ENCODE data around the gene LTF.
"Not testable (repeated sequence)": the region's sequence is repeated elsewhere in the genome, so short reads cannot be mapped to it uniquely, and the experiment has no call there.

Gene LTF

DNA sequence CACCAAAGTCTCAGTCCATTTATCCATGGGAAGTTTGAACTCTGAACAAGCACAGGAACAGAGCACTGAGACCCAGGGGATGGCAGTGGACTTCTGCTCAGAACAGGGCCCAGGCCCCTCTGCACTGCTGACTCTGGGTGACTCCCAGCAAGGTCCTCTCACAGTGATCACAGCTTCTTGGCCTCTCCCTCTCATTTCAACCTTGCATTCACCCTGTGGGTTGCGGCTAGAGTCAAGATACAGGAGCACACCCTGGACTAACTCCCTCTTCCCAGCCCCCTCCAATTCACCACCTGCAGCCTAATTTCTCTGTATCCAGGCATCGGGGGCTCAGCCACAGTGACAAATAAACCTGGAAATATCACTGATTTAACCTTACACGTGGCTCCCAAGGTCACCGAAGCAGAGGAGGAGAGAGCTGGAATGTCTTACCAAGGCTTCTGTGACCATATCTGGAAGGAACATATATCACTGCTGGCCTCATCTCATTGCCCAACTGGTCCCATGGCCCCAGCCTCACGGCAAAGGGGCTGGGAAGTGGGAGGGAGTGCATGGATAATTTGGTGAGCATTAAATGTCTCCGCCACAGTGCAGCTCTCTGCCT, 34.3 kb upstream of the LTF start:
- H3K27me3 ChIP-seq (ENCODE audit: control insufficient read depth, insufficient read depth, low read length): no peaks in the 10 kb centered on the region
- H3K36me3 ChIP-seq (ENCODE audit: control insufficient read depth, insufficient read depth, low read length): no peaks in the 10 kb centered on the region
- H3K4me3 ChIP-seq (ENCODE audit: low read depth, low read length): no peak overlapping the region
- no peaks in the 10 kb centered on the region for H3K9me3 ChIP-seq (ENCODE audit: control insufficient read depth, insufficient read depth, low read depth, low read length)
- H3K27ac ChIP-seq (ENCODE audit: low read depth, low read length): no peak overlapping the region
- peaks cover 17% of the 10 kb centered on the region for H3K4me1 ChIP-seq (ENCODE audit: control insufficient read depth, insufficient read depth, low read length)
- H3K9ac ChIP-seq (ENCODE audit: low read length): no peak overlapping the region

DNA sequence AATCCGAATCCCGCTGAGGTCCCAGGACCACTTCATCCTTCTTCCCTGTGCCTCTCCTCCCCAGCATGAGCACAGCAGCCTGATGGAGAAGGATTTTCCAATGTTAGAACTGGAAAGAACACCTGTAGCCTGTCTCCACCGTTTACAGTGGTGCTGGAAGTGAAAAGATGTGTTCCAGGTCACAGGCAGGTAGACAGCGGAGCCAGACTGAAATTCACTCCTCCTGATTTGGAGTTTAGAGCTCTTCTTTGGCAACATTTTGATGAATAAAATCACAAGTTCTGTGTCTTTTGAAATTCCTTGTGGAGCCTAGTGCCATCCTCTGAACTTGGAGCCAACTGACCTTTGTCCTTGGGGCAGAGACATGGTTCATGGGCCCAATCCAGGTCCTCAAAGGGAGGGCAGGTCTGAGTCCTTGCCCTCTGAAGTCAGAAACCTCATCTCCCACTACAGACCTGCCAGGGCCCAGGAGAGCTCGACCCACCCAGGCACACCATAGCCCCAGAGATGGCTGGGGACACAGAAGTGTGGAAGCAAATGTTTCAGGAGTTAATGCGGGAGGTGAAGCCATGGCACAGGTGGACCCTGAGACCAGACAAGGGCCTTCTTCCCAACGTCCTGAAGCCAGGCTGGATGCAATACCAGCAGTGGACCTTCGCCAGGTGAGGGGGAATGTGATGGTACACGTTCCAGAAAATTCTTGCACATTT, 33.0 kb upstream of the LTF start, which contains the start of gene RTP3:
Gene RTP3, plus strand, starts transcription at position 421 of the 710 bp plus-strand sequence. Its CDS starts 87 bp downstream, at position 508.
- Histone ChIP-seq H3K36me3 (ENCODE audit: control insufficient read depth, insufficient read depth, low read length) (no peaks in the 10 kb centered on the region), H3K27me3 (ENCODE audit: control insufficient read depth, insufficient read depth, low read length) (no peaks in the 10 kb centered on the region), H3K9ac (ENCODE audit: low read length) (no peak within 1 kb of the TSS), H3K27ac (ENCODE audit: low read depth, low read length) (no peak within 1 kb of the TSS), H3K4me1 (ENCODE audit: control insufficient read depth, insufficient read depth, low read length) (peaks cover 14% of the 10 kb centered on the region), H3K4me3 (ENCODE audit: low read depth, low read length) (no peak within 1 kb of the TSS), H3K9me3 (ENCODE audit: control insufficient read depth, insufficient read depth, low read depth, low read length) (peaks cover 5% of the 10 kb centered on the region)

DNA sequence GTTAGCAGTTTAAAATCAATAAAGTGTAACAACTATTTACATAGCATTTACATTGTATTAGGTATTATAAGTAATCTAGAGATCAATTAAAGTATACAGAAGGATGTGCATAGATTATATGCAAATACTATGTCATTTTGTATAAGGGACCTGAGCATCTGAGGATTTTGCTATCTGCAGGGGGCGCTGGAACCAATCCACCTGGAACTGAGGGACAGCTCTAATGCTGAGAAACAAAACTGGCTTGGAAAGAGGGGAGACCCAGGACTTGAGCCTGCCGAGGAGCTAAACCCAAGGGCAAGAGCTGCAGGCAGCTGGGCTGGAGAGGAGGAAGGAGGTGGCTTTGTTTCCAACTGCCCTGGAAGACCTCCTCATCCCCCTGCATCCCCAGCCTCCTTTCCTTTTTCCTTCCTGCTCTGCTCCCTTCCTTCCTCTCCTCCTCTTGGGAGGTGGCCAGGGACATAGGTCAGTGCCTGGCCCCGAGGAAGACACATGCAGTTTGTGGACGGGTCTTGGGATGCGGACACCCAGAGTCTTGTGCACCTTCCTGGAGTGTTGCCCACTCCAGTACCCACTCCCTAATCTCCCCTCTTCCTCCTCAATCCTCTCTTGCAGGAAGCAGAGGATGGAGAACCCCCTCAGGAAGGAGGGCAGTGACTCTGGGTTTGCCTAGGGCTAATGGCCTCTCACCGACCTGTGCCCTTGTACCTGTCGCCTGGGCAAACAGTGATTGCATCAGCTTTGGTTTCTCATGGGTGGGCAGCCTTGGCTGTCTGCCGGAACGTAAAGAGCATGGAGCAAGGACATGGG, 32.2 kb upstream of the LTF start:
- Histone ChIP-seq H3K4me3 (ENCODE audit: low read depth, low read length) (no peak overlapping the region), H3K27ac (ENCODE audit: low read depth, low read length) (no peak overlapping the region), H3K4me1 (ENCODE audit: control insufficient read depth, insufficient read depth, low read length) (peaks cover 14% of the 10 kb centered on the region), H3K27me3 (ENCODE audit: control insufficient read depth, insufficient read depth, low read length) (no peaks in the 10 kb centered on the region), H3K9ac (ENCODE audit: low read length) (no peak overlapping the region), H3K9me3 (ENCODE audit: control insufficient read depth, insufficient read depth, low read depth, low read length) (peaks cover 5% of the 10 kb centered on the region), H3K36me3 (ENCODE audit: control insufficient read depth, insufficient read depth, low read length) (no peaks in the 10 kb centered on the region)

DNA sequence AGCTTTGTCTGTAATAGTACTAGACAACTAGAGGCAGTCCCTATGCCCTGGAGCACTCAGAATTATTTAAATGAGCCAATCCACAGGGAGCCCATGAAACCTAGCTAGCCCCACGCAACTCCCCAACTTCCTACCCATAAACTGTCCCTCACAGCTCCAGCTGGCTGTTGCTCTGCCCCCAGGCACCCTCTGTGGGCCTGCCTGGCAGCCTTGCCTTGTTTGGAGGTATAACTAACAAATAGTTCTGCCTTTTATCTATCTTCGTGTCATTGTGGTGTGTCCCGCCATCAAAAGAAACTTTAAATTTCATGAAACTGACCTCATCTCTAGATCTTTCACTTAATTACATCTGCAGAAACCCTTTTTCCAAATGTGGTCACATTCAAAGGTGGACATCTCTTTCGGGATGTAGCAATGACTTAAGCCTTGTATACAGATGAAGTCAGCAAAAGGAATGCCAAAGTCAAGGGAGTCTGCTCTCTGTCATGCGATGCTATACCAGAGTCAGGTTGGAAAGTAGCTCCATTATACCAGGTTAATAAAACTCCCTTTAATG, 31.3 kb upstream of the LTF start:
- Histone ChIP-seq H3K27me3 (ENCODE audit: control insufficient read depth, insufficient read depth, low read length) (no peaks in the 10 kb centered on the region), H3K4me1 (ENCODE audit: control insufficient read depth, insufficient read depth, low read length) (peaks cover 14% of the 10 kb centered on the region), H3K9me3 (ENCODE audit: control insufficient read depth, insufficient read depth, low read depth, low read length) (peaks cover 5% of the 10 kb centered on the region), H3K36me3 (ENCODE audit: control insufficient read depth, insufficient read depth, low read length) (no peaks in the 10 kb centered on the region), H3K9ac (ENCODE audit: low read length) (no peak overlapping the region), H3K4me3 (ENCODE audit: low read depth, low read length) (no peak overlapping the region), H3K27ac (ENCODE audit: low read depth, low read length) (no peak overlapping the region)

DNA sequence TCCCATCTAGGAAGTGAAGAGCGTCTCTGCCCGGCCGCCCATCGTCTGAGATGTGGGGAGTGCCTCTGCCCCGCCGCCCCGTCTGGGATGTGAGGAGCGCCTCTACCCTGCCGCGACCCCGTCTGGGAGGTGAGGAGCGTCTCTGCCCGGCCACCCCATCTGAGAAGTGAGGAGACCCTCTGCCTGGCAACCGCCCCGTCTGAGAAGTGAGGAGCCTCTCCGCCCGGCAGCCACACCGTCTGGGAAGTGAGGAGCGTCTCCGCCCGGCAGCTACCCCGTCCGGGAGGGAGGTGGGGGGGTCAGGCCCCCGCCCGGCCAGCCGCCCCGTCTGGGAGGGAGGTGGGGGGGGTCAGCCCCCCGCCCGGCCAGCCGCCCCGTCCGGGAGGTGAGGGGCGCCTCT, 29.8 kb upstream of the LTF start:
- peaks cover 16% of the 10 kb centered on the region for H3K4me1 ChIP-seq (ENCODE audit: control insufficient read depth, insufficient read depth, low read length)
- H3K36me3 ChIP-seq (ENCODE audit: control insufficient read depth, insufficient read depth, low read length): not testable (repeated sequence)

DNA sequence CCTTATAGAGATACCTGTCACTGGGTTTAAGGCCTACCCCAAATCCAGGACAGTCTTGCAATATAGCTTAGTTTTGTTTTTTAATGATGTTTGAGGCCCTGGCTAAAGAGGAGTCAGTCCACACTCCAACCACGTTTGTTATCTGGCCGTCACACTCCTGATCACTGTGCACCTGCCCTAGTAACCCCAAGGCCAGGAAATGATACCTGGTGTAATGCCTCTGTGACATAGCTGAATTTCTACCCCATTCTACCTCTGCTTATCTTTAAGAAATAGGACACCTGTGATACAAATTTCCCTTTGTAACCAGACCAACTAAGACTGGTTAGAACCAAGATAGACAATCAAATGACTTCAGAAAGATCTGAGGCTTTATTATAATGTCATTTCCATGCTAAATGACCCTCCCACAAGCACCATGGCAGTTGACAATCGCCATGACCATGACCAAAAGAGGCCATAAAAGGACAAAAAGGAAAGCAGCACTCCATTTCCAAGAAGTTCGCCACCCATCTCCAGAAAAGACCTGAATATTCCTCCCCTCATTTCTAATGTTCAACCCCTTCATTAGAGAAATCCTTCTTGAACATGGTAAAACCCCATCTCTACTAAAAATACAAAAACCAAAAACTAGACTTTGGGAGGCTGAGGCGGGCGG, 28.3 kb upstream of the LTF start:
- peaks cover 5% of the 10 kb centered on the region for H3K9me3 ChIP-seq (ENCODE audit: control insufficient read depth, insufficient read depth, low read depth, low read length)
- peaks cover 23% of the 10 kb centered on the region for H3K4me1 ChIP-seq (ENCODE audit: control insufficient read depth, insufficient read depth, low read length)
- no peak overlapping the region for H3K9ac ChIP-seq (ENCODE audit: low read length)
- no peak overlapping the region for H3K27ac ChIP-seq (ENCODE audit: low read depth, low read length)
- H3K27me3 ChIP-seq (ENCODE audit: control insufficient read depth, insufficient read depth, low read length): 0 out of 2 replicates have a peak, but pooled peaks cover 4% of the 10 kb centered on the region
- H3K36me3 ChIP-seq (ENCODE audit: control insufficient read depth, insufficient read depth, low read length): no peaks in the 10 kb centered on the region
- no peak overlapping the region for H3K4me3 ChIP-seq (ENCODE audit: low read depth, low read length)

More for the DNA sequence above, 29.8 kb upstream of the LTF start:
- not testable (repeated sequence) for H3K9me3 ChIP-seq (ENCODE audit: control insufficient read depth, insufficient read depth, low read depth, low read length); H3K4me3 ChIP-seq (ENCODE audit: low read depth, low read length); H3K27ac ChIP-seq (ENCODE audit: low read depth, low read length); H3K9ac ChIP-seq (ENCODE audit: low read length); H3K27me3 ChIP-seq (ENCODE audit: control insufficient read depth, insufficient read depth, low read length)

DNA sequence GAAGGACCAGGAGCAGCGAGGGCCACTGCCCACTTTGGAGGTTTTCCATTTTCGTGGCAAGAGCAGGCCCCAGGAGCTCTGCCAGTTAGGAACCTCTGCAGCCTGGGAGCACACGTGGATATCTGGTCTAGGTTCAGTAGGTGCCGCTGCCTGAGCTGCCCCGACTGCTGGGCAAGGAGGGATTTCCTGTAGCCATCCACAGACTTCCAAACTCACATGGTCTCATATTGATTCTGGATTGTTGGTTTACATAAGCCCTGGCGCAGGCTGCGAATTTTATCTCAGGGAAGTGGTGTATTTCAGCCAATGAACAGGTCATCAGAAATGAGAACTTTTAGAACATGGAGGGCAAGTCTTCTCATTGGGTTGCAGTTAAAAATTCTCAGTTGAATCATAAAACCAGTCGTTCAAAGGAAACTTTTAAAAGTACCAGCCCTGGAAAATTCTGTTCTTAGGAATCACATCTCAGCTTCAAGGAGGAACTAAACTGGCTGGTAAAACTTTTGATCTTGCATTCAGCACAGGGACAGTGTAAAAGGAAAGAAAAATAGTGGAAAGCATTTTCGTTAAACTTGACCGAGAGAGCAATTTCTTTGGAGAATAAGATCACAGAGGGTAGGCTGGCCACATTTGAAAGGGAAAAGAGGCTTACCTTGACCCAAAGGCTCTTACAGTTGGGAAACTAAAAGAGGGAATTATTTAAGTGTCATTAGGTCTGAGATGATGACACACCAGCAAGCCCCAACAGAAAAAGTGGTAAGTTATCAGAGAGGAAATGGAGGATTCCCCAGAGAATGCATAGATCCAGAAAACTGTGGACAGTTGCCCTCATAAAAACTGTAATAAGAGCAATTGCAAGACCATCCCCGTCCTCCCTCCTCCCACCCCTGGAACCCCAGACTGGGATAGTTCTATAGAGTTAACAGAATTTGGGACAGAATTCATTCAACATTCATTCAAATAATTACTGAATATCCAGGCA, 26.7 kb upstream of the LTF start:
- Histone ChIP-seq H3K9me3 (ENCODE audit: control insufficient read depth, insufficient read depth, low read depth, low read length) (peaks cover 5% of the 10 kb centered on the region), H3K36me3 (ENCODE audit: control insufficient read depth, insufficient read depth, low read length) (no peaks in the 10 kb centered on the region), H3K27ac (ENCODE audit: low read depth, low read length) (no peak overlapping the region), H3K27me3 (ENCODE audit: control insufficient read depth, insufficient read depth, low read length) (0 out of 2 replicates have a peak, but pooled peaks cover 4% of the 10 kb centered on the region), H3K4me1 (ENCODE audit: control insufficient read depth, insufficient read depth, low read length) (peaks cover 17% of the 10 kb centered on the region), H3K4me3 (ENCODE audit: low read depth, low read length) (no peak overlapping the region), H3K9ac (ENCODE audit: low read length) (no peak overlapping the region)

DNA sequence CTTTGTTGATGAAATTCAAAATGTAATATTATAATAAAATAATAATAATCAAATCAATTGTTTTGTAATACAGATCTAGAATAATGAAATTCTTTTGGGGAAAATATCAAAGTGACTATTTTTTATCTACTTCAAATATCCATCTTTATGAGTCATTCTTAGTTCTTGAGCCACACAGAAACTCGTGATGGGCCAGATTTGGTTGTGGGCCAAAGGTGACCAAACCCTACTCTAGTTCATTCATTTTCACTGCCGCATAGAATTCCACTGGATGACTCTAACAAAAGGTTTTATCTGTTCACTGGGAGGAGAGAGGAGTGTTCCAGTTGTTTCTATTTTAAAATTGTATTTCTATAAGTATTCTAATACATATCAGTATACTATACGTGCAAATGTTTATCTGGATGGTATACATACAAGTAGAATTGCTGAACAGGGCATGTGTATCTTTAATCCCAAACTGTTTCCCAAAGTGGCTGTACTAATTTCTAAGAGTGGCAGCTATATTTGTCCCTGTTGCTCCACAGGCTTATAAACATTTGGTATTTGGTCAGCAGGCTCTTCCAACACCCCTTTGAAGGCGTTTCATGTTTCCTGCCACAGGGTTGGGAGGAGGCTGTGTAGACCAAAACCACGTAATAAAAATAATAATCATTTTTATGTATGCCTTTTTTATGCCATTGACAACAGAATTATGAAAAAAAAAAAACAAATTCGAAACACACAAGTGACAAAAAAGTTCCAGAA, 25.8 kb upstream of the LTF start:
- Histone ChIP-seq H3K4me3 (ENCODE audit: low read depth, low read length) (no peak overlapping the region), H3K27me3 (ENCODE audit: control insufficient read depth, insufficient read depth, low read length) (0 out of 2 replicates have a peak, but pooled peaks cover 4% of the 10 kb centered on the region), H3K27ac (ENCODE audit: low read depth, low read length) (no peak overlapping the region), H3K9ac (ENCODE audit: low read length) (no peak overlapping the region), H3K9me3 (ENCODE audit: control insufficient read depth, insufficient read depth, low read depth, low read length) (peaks cover 5% of the 10 kb centered on the region), H3K4me1 (ENCODE audit: control insufficient read depth, insufficient read depth, low read length) (peaks cover 9% of the 10 kb centered on the region), H3K36me3 (ENCODE audit: control insufficient read depth, insufficient read depth, low read length) (no peaks in the 10 kb centered on the region)

DNA sequence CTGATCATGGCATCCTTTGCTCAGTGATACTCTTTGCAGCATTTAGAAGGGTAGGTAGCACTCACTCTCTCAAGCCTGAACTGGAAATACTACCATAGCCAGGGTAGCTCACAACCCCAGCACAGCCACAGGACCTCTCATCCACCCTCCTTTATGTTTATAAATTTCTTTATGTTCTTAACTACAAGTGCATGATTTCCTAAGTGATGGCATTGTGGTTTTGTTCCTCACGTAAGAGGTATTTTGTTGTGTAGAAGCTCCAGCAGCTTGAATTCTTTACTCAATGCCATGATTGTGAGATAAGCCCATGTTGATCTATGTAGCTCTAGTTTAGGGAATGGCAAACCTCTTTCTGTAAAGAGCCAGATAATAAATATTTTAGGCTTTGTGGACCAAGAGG, 25.2 kb upstream of the LTF start:
- Histone ChIP-seq H3K4me1 (ENCODE audit: control insufficient read depth, insufficient read depth, low read length) (peaks cover 9% of the 10 kb centered on the region), H3K36me3 (ENCODE audit: control insufficient read depth, insufficient read depth, low read length) (no peaks in the 10 kb centered on the region), H3K27ac (ENCODE audit: low read depth, low read length) (no peak overlapping the region), H3K4me3 (ENCODE audit: low read depth, low read length) (no peak overlapping the region), H3K27me3 (ENCODE audit: control insufficient read depth, insufficient read depth, low read length) (0 out of 2 replicates have a peak, but pooled peaks cover 4% of the 10 kb centered on the region), H3K9me3 (ENCODE audit: control insufficient read depth, insufficient read depth, low read depth, low read length) (peaks cover 5% of the 10 kb centered on the region), H3K9ac (ENCODE audit: low read length) (no peak overlapping the region)
